Astrocyte (in vitro differentiated cells and primary cell): ENCODE results near the gene AATF. TPM values are rescaled to one million over a fixed set of nuclear protein-coding genes. Genes with fewer than 3 reads are reported as not detected.

Source experiments
- DNase-seq: peaks from one replicate; pipeline ENCODE4 v3.0.0-alpha.2; 2010; ENCODE audit warnings: low read depth
- FAIRE-seq: peaks from 2 replicates; lab custom pipeline; 2011; peaks lifted over from hg19 to GRCh38; lab: Jason Lieb, UNC
- H2AFZ ChIP-seq: 2 replicates; pipeline ENCODE4 v1.6.0; 2012; ENCODE audit warnings: low read depth, low read length, inconsistent platforms
- H3K27ac ChIP-seq: 2 replicates; pipeline ENCODE4 v1.5.1; 2011; ENCODE audit warnings: low read depth, low read length, inconsistent platforms
- H3K27me3 ChIP-seq: 2 replicates; pipeline ENCODE4 v1.6.0; 2011; ENCODE audit warnings: low read length, inconsistent platforms; ENCODE audit not compliant: insufficient read depth
- H3K36me3 ChIP-seq: 2 replicates; pipeline ENCODE4 v1.5.1; 2011; ENCODE audit warnings: low read length, inconsistent platforms; ENCODE audit not compliant: insufficient read depth
- H3K4me1 ChIP-seq: 2 replicates; pipeline ENCODE4 v1.5.1; 2011; ENCODE audit warnings: low read length, inconsistent platforms; ENCODE audit not compliant: insufficient read depth
- H3K4me2 ChIP-seq: 2 replicates; pipeline ENCODE4 v1.6.0; 2012; ENCODE audit warnings: low read length, inconsistent platforms
- H3K4me3 ChIP-seq: 2 replicates; pipeline ENCODE4 v1.5.1; 2011; ENCODE audit warnings: low read depth, mild to moderate bottlenecking, low read length, inconsistent platforms; ENCODE audit not compliant: insufficient read depth
- H3K79me2 ChIP-seq: 2 replicates; pipeline ENCODE4 v1.6.0; 2012; ENCODE audit warnings: mild to moderate bottlenecking, low read length, inconsistent platforms; ENCODE audit not compliant: insufficient read depth
- H3K9ac ChIP-seq: 2 replicates; pipeline ENCODE4 v1.6.0; 2012; ENCODE audit warnings: mild to moderate bottlenecking, low read length, inconsistent platforms
- H3K9me3 ChIP-seq: 2 replicates; pipeline ENCODE4 v1.5.1; 2012; ENCODE audit warnings: low read depth, mild to moderate bottlenecking, low read length, inconsistent platforms; ENCODE audit not compliant: insufficient read depth
- H4K20me1 ChIP-seq: 2 replicates; pipeline ENCODE4 v1.6.0; 2012; ENCODE audit warnings: low read length, inconsistent platforms; ENCODE audit not compliant: insufficient read depth
- H3K27ac Mint-ChIP-seq: one replicate; pipeline ENCODE4 v1.8.0; 2021; ENCODE audit warnings: mild to moderate bottlenecking, mixed read lengths; ENCODE audit not compliant: unreplicated experiment
- H3K27me3 Mint-ChIP-seq: one replicate; pipeline ENCODE4 v1.8.0; 2021; ENCODE audit warnings: low read depth, mixed read lengths; ENCODE audit not compliant: unreplicated experiment
- H3K36me3 Mint-ChIP-seq: one replicate; pipeline ENCODE4 v1.8.0; 2021; ENCODE audit warnings: low read depth, mixed read lengths; ENCODE audit not compliant: unreplicated experiment
- H3K4me1 Mint-ChIP-seq: one replicate; pipeline ENCODE4 v1.8.0; 2021; ENCODE audit warnings: low read depth, mixed read lengths; ENCODE audit not compliant: unreplicated experiment
- H3K4me3 Mint-ChIP-seq: one replicate; pipeline ENCODE4 v1.8.0; 2021; ENCODE audit warnings: mild to moderate bottlenecking, moderate library complexity, mixed read lengths; ENCODE audit not compliant: unreplicated experiment
- H3K9me3 Mint-ChIP-seq: one replicate; pipeline ENCODE4 v1.8.0; 2021; ENCODE audit warnings: mild to moderate bottlenecking, mixed read lengths; ENCODE audit not compliant: unreplicated experiment
- EZH2 ChIP-seq: IDR thresholded peaks from 2 replicates; pipeline ENCODE4 v1.6.1; 2012; ENCODE audit warnings: mild to moderate bottlenecking, low read length, inconsistent platforms; ENCODE audit not compliant: insufficient read depth
- total RNA-seq: library from RNA; stranded (reverse); gene quantifications from 2 replicates; pipeline ENCODE4 v1.2.1, GENCODE V29; 2021
- TF ChIP-seq, protein P1 (sequence below): IDR thresholded peaks from 2 replicates; pipeline ENCODE4 v1.5.1; 2011; ENCODE audit warnings: low read depth, mild to moderate bottlenecking, inconsistent platforms, low read length, moderate library complexity; ENCODE audit not compliant: insufficient read depth

AATF gene
- total RNA-seq, 1 donor from 2014 or later, result 47.1 TPM

DNA sequence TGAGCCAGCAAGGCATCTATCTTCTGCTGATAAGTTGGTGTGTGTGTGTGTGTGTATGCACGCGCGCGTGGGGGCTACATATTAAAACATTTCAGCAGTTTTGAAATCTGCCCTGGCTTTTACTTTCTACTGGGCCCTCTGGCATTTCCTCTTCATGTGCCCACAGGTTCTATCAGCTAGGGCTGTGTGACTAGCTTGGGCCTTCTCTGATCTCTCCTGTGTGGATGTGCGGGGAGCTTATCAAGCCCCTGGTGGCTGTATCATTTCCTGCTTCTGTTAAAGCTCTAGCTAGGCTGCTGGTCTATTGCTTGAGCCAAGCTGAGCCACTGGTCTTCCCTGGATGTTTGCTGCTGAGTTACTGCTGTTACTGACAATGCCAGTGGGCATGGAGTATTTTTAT, 132.5 kb downstream of the AATF start:
- FAIRE-seq (no peak), DNase-seq (no peak)
- H3K9me3 ChIP-seq, result no peaks in the 10 kb centered on the region
- no peak overlapping the region for H3K9ac ChIP-seq
- H3K27me3 Mint-ChIP-seq, result no peaks in the 10 kb centered on the region
- H3K27ac Mint-ChIP-seq, result no peak overlapping the region
- peaks cover 3% of the 10 kb centered on the region for H4K20me1 ChIP-seq
- no peaks in the 10 kb centered on the region for H3K79me2 ChIP-seq
- no peak overlapping the region for H3K4me3 Mint-ChIP-seq
- peaks cover 12% of the 10 kb centered on the region for H3K36me3 Mint-ChIP-seq
- peaks cover 4% of the 10 kb centered on the region for H3K4me1 Mint-ChIP-seq
- peaks cover 2% of the 10 kb centered on the region for H3K9me3 Mint-ChIP-seq
- H3K36me3 ChIP-seq, result peaks cover 11% of the 10 kb centered on the region
- H3K4me2 ChIP-seq, result no peak overlapping the region
- H3K27ac ChIP-seq, result no peak overlapping the region
- H3K4me1 ChIP-seq, result no peaks in the 10 kb centered on the region
- H2AFZ ChIP-seq, result no peak overlapping the region
- TF ChIP-seq, protein P1, sequence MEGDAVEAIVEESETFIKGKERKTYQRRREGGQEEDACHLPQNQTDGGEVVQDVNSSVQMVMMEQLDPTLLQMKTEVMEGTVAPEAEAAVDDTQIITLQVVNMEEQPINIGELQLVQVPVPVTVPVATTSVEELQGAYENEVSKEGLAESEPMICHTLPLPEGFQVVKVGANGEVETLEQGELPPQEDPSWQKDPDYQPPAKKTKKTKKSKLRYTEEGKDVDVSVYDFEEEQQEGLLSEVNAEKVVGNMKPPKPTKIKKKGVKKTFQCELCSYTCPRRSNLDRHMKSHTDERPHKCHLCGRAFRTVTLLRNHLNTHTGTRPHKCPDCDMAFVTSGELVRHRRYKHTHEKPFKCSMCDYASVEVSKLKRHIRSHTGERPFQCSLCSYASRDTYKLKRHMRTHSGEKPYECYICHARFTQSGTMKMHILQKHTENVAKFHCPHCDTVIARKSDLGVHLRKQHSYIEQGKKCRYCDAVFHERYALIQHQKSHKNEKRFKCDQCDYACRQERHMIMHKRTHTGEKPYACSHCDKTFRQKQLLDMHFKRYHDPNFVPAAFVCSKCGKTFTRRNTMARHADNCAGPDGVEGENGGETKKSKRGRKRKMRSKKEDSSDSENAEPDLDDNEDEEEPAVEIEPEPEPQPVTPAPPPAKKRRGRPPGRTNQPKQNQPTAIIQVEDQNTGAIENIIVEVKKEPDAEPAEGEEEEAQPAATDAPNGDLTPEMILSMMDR, result no peak
- no peak for TF ChIP-seq EZH2
- H3K27me3 ChIP-seq, result no peaks in the 10 kb centered on the region
- no peak overlapping the region for H3K4me3 ChIP-seq

DNA sequence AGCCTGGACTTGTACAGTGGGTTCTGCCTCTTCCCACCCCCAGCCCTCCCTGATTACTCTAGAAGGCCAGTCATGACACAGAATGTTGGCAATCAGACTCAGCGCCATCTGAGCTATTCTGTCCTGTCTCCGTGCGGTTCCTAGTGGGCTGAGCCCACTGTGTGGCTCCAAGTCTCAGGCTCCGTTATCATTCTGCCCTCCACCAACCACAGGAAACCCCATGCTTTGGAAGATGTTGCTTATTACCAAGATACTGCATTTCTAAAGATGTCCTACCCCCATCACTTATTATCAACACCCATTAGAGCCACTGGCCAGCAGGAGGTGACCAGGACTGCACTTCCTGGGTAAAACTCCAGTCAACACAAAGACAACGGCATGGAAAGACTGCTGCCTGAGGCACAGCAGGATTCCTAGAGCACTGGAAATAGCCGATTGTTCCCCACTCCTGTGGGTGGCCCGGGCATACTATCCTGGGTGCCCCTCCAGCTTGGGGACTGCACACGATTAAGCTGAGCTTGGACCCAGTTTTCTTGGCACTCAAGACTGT, 133.6 kb downstream of the AATF start:
- Mint-ChIP-seq H3K9me3 (peaks cover 2% of the 10 kb centered on the region), H3K27me3 (no peaks in the 10 kb centered on the region), H3K36me3 (peaks cover 13% of the 10 kb centered on the region), H3K27ac (no peak overlapping the region), H3K4me3 (no peak overlapping the region), H3K4me1 (peaks cover 4% of the 10 kb centered on the region)
- FAIRE-seq (no peak), DNase-seq (no peak)
- H3K4me2 ChIP-seq, result no peak overlapping the region
- no peaks in the 10 kb centered on the region for H3K4me1 ChIP-seq
- no peaks in the 10 kb centered on the region for H3K79me2 ChIP-seq
- H3K36me3 ChIP-seq, result peaks cover 17% of the 10 kb centered on the region
- H3K4me3 ChIP-seq, result no peak overlapping the region
- peaks cover 3% of the 10 kb centered on the region for H4K20me1 ChIP-seq
- H2AFZ ChIP-seq, result no peak overlapping the region
- no peaks in the 10 kb centered on the region for H3K9me3 ChIP-seq
- no peak overlapping the region for H3K27ac ChIP-seq
- TF ChIP-seq EZH2, result no peak
- TF ChIP-seq, protein P1, result no peak
- no peak overlapping the region for H3K9ac ChIP-seq
- H3K27me3 ChIP-seq, result no peaks in the 10 kb centered on the region

DNA sequence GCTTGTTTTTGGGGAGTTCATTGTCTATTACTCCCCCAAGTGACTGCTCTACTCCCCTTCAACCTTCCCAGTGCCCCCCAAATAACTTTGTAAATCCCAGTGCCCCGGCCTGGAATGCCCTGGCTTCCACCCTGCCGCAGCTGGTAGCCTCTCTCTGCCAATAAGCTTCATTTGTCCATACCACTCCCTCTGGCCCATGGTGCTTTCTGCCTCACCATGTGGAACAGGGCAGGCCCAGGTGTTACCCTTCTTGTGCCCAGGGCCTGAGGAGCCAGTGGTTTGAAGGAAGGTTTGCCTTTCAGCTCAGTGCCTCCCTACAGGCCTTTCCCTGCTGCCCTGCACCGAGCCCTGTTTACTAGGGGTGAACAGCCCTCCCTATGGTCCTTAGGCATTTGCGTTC, 134.2 kb downstream of the AATF start:
- no peak overlapping the region for H3K27ac ChIP-seq
- H3K4me2 ChIP-seq, result no peak overlapping the region
- H3K79me2 ChIP-seq, result no peaks in the 10 kb centered on the region

More for the DNA sequence above, 134.2 kb downstream of the AATF start:
- Mint-ChIP-seq H3K36me3 (peaks cover 15% of the 10 kb centered on the region), H3K27me3 (no peaks in the 10 kb centered on the region), H3K4me1 (peaks cover 4% of the 10 kb centered on the region), H3K27ac (no peak overlapping the region), H3K4me3 (no peak overlapping the region), H3K9me3 (peaks cover 2% of the 10 kb centered on the region)
- DNase-seq (no peak), FAIRE-seq (no peak)
- no peaks in the 10 kb centered on the region for H3K4me1 ChIP-seq
- no peaks in the 10 kb centered on the region for H3K27me3 ChIP-seq
- H4K20me1 ChIP-seq, result peaks cover 3% of the 10 kb centered on the region
- H3K4me3 ChIP-seq, result no peak overlapping the region
- H2AFZ ChIP-seq, result no peak overlapping the region
- H3K9me3 ChIP-seq, result no peaks in the 10 kb centered on the region
- H3K9ac ChIP-seq, result no peak overlapping the region
- H3K36me3 ChIP-seq, result peaks cover 17% of the 10 kb centered on the region
- TF ChIP-seq, protein P1, result no peak
- TF ChIP-seq EZH2, result no peak
